Ecto neural progenitor cell (in vitro differentiated cells): ENCODE results near the gene PAX6.

ENCODE experiments used
- DNase-seq: peaks from one replicate; pipeline ENCODE4 v3.0.0-alpha.2; 2018; ENCODE audit warnings: low spot score

The PAX6 gene

GRCh38 chr11:31822175-31822926 lies 11.2 kb upstream of the PAX6 start:
- DNase-seq = peak; percentile 46

GRCh38 chr11:31821766-31822165 lies 10.6 kb upstream of the PAX6 start:
- DNase-seq = no peak

DNA sequence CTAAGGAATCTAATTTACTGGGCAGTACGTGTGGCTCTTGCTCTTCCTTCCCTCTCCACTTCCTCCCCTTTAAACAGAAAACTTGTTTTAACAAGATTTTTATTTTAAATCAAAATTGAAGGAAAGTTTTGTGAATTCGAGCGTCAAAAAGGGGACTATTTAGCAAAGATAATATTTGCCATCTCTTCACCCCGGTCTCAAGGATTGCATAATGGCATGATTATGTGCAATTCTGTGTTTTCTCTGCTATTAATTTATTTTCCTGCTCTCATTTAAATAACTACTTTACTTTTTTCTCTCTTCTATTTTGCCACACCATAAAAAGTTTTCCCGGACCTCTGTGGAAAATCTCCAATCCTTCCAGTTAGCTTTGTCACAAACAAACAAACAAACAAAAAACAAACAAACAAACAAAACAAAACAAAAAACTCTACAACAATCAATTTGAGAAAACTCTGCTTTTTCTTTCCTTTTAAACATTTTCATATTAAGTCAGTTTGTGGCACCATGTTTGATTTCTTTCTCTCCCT lies 10.2 kb upstream of the PAX6 start:
- DNase-seq = no peak

DNA sequence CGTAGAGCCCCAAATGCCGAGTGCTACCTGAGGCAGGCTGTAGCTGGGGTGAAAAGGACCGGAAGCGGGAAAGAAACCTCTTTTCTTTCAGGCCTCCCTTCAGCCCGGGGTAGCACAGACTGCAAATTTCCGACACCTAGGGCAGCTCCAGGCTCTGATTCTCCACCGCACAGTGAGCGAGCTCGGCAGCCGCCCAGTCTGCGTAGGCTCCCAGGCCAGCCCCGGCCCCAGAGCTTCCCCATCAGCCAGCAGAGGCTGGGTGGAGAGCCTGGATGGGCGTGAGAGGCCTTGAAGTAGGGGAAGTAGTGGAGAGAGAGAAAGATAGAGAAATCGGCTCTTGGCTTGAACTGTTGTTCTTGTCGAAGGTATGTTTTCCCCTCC lies 9.3 kb upstream of the PAX6 start:
- DNase-seq = peak; percentile 75

- peak; percentile 78 for DNase-seq
These were observed 8.7 kb upstream of the PAX6 start for GRCh38 chr11:31819621-31820437.

DNA sequence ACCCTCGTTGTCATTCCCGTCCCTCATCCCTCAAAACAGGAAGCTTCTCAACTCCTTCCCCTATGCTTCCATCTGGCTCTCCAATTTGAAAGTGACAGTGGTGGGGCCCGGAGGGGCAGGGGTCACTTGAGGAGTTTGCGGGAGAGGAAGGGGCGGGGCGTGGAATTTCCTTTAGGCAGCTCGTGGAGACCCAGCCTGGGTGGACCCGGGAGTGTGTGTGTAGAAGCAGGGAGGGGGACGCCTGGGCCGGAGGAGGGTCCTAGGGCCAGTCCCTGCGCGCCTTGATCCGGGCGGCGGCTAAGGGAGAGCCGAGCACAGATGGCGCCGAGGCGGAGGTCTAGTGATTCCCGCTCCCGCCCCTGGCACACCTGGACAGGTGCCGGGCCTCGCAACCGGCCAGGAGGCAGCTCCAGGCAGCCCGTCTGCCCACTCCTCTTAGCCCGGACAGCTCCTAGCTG lies 7.8 kb upstream of the PAX6 start:
- peak; percentile 63 for DNase-seq

DNA sequence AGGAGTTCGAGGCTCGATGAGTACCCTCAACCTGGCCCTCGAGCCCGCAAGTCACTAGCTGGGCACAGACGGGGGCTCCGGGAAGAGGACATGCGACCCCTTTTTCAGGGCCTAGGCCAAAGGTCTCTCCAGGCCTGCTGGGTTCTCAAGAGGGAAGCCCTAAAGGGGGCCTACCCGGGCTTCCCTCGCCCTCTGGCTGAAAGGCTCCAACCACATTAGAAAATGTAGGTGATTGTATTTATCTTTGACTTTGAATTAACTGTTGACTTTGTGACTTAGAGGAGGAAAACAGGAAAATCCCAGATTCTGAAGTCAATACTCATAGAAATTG lies 7.3 kb upstream of the PAX6 start:
- DNase-seq = no peak

DNA sequence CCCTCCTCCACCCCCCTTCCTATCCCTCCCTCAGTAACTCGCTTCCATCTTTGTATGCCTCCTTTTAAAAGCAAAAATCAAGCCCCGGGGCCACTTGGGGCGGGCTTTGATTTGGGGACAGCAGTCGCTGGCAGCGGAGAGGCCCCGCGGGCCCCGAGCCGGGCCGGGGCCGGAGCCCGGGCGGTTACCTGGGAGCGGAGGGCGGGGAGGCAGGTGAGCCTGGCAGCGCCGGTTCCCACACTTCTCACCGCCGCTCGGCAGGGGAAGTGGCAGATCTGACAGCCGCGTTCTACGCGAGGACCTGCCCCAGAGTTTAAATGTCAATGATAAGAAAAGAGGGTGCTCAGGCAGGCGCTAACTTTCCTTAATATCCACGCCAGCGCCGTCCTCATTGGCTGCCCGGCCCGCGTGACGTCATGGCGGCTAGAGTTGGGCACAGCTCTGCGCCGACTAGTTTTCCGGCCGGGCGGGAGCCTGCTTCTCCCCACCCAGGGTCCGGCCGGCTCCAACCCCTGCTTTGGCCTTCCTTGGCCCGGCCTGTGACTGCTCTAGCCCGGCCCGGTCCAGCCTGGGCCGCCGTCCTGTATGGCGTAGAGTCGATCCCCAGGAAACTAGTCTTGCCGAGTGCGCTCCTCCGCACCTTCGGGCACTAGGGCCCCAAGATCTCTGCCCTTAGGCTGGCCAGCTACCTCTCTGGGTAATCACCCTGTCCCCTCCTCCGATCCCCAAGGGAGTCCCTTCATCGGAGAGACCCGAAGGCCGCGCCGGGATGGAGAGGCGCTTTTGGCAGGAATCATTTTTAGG lies 6.7 kb upstream of the PAX6 start:
- DNase-seq = peak; percentile 80

- DNase-seq = peak; percentile 65
These were observed 6.0 kb upstream of the PAX6 start for GRCh38 chr11:31817054-31817620.

- DNase-seq = peak; percentile 56
These were observed 5.4 kb upstream of the PAX6 start for GRCh38 chr11:31816468-31817053.

- peak; percentile 61 for DNase-seq
These were observed 4.8 kb upstream of the PAX6 start for GRCh38 chr11:31815711-31816467.

- peak; percentile 65 for DNase-seq
These were observed 3.2 kb upstream of the PAX6 start for GRCh38 chr11:31814176-31814868.

GRCh38 chr11:31813391-31814175 lies 2.5 kb upstream of the PAX6 start:
- DNase-seq = peak; percentile 55

GRCh38 chr11:31812383-31813381 lies 1.6 kb upstream of the PAX6 start:
- DNase-seq = peak; percentile 80

GRCh38 chr11:31809857-31810778 lies 1.0 kb downstream of the PAX6 start:
- peak; percentile 74 for DNase-seq

- no peak for DNase-seq
These were observed 1.6 kb downstream of the PAX6 start for GRCh38 chr11:31809541-31809856.
